Kasumi-1 (cell line): ENCODE measurements around the gene MLLT10.
"Not testable (repeated sequence)": the region's sequence is repeated elsewhere in the genome, so short reads cannot be mapped to it uniquely, and the experiment has no call there.

Experiments
- DNase-seq, 2 experiments: peaks; one replicate each; lab custom pipeline; 2025; lab: John Stamatoyannopoulos, UW

Gene MLLT10

DNA sequence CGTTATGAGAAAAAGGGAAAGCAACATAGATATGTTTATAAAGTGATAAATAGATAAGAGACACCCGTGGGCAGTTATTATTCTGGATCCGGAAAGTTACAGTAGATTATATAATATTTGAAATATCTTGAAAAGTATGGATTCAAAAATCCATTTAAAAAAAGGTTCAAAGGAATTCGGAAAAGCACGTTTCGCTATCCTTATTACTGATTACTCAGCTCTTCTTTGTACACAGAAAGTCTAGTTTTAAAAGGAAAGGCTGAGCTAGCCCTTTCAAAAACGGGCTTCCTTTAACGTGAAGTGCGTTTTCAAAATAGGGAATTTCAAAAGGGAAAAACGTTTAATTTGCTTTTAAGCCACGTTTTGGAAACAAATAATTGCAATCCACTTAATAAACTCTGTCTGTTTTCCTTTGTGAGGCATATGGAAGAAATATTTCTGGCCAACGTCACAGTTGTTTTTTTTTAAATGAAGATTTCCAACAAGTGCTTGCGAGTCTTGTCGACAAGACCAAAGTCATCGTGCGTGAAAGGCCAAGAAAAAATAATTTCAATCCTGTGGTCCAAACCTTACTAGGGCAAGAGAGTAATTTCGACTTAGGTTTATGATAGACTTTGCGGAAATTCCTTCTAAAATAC lies 6.3 kb upstream of the MLLT10 start:
- peak; percentile 42 to 65 for DNase-seq

DNA sequence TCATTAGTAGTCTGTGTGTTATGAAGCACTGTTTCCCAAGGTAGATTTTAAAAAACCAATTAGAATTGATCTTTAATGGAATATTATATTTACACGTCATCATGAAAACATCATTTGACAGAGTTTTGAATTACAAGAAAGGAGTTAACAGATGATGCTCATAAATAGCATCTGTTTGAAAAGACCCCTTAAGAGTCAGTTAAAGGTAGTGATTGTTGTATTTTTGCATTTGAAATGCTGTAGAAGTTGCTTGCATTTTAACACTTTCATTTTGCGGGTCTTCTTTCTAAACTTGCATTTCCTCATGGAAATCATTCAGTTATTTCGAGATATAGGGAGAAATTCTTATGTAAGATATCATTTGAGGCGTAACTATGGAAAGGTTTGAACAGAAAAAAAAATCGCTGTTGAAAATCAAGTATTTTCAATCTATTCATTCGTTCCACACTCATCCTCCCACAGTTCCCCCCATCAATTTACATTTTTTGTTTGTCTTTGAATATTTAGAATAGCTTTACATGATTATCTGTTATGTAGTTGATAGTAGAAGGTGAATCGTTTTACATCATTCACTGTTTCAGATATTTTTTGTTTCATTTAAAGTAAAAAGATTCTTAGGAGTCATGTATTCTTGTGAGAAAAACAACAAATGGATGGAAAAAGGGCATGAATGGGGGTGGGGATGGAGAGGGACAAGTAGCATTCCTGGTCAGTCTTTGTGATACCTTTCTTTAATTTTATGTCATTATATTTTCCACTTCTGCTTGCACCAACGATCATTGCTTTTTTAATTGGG lies 5.6 kb upstream of the MLLT10 start:
- DNase-seq = no peak

DNA sequence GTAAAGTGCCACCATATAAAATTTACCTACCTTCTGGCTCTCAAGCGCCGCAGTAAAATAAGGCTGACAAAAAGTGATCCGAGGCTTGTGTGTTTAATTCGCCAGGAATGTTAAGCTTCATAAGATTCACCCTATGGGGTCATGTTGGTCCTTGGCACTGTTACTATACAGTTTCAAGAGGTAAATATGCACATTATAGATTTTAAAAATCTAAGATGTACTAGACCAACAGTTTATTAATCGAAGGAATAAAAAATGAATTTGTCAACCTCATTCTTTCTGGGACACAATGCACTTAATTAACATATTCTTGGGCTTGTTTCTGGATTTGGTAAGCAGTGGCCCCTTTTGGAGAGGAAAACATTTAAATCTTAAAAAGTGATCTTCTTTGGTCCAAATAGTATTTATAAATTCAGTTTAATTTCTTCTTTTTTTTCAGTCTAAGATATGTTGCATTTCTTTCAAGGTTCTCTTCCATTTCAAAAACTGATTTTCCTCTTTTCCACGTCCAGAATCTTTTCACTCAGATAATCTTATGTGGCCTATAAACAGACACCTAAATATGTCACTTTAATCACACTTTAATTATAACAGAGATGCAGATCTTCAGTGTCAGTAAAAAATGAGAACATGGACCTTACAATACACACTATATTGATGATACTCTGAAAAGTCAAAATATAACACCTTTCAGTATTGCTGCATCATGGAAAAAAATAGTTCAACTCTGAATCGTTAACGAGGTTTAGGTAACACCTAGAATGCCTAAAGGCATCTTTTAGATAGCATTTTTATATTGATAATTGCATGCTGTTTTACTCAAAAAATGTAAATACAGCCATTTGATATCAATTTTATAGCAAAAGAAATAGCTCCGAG lies 4.8 kb upstream of the MLLT10 start:
- DNase-seq = no peak

DNA sequence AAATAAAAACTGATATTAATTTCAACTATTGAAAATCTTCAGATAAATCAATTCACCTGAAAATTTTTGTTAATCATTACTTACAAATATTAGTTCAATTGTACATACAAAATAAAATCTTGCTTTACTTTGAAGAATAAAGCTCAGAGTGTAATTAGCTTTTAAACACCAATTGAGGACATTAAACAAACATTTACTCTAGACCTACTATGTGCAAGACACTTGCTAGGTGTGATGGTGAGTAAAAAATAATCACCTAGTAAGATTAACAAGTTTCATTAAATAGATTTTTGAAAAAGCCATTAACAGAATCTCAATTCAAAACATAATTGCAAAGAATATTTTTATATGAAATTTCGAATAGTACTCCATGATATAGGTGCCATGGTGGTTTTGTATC lies 3.9 kb upstream of the MLLT10 start:
- DNase-seq = no peak

DNA sequence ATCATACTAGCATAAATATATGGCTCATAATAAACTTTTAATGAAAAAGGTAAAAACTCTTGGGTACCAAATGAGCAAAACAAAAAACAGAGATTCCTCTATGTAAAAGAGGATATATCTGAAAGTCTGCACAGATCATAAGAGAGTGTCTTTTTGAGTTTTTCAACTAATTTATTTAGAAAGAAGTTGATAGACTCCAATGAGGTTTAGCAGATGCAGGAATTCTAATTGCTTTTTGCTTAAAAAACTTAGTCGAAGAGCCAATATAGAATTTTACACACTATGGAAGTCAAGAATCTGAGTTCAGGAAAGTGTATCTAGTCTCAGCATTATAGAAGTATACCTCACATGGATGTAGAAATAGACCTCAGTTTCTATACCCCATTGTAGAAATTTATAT lies 3.4 kb upstream of the MLLT10 start:
- no peak for DNase-seq

DNA sequence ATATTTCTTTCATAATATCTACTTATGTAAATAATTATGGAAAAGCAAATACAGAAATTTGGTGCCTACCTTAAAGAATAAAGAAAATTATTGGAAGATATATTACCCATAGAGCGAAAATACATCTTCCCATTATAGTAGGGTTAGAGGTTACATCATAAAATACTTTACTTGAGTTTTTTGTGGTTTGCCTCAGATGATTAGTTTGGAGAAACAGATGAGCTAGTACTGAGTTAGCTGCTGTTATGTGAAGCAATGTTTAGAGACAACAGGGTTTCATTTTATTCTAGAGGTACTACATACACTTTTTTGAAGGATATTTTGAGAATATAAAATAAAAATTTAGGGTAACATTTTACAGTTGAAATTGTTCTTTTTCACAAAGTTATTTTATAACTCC lies 2.9 kb upstream of the MLLT10 start:
- DNase-seq = peak; percentile 69 to 85

DNA sequence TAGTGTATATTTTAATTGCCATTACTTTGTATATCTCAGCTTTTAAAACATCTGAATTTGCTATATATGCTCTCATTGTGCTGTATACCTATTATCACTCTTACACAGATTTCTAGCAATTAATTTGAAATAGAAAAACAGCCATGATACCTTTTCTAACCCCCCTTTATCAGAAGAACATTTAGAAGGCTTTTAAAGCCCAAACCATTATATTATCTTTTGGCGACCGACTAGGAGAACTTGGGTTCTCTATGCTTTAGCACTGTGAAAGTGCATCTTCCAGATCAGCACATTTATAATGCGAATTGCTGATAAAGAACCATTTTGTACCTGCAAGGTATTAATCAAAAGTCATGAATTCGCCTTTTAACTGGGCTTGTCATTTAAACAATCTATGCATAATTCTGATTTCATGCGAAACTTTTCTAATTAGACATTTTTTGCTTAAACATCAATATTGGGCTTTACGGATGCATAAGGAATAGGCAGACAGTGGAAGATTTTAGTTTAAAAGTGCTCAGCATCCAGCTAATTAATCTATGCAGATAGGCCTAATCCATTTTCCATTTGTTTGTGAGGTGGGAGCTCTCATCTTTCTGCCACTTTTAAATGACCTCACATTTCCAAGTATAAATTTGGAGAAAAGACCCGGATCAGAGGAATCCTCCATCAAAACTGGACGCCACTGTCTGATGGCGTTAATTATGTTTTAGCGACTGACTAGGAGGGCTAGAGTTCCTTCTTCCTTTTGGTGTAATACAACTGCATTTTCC lies 1.2 kb upstream of the MLLT10 start:
- DNase-seq = peak; percentile 67 to 87

DNA sequence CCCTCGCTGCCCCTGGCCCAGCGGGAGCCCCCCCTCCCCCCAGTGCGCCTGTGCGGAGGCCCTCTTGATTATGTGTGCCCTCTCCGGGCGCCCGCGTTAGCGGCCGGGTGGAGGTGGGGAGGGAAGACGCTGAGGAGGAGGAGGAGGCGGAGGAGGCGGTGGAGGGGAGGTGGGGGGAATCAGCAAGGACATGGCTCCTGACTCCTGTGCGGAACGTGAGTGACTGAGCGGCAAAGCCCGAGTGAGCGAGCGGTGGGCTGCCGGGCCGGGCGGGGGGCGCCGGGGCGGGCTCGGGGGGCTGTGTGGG lies 201 bp downstream of the MLLT10 start:
- no peak for DNase-seq

DNA sequence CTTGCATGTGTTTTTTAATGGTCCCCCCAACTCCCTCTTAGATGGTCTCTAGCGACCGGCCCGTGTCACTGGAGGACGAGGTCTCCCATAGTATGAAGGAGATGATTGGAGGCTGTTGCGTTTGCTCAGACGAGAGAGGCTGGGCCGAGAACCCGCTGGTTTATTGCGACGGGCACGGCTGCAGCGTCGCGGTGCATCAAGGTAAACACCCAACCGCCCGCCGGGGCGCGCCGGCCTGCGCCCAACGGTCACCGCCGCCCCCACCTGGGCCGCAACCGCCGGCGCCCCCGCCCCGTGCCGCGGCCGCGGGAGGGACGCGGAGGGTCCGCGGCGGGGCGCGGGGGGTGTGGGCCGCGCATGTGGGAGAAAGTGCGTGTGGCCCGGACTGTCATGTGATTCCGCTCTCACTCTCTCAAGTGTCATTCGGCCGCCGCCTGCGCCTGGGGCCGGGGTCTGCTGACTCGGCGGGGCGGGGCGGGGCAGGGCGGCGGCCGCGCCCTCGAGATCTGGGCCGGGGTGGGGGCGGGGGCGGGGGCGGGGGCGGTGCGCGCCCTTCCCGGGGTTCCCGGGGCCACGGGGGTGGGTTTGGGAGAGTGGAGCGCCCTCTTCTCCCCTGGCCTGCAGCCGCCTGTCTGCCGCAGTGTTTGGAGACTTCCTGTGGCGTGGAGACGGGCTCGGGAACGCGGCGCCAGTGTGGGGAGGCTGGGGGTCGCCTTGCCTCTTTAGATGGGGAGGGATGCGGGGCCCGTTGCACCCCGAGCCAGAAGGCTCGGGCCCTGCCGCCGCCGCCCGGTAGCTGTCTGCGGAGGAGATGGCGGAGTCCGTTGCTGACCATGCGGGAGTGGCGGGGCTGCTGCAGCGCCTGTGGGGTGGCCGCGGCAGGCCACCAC lies 817 bp downstream of the MLLT10 start:
- DNase-seq = peak; percentile 63 to 74

DNA sequence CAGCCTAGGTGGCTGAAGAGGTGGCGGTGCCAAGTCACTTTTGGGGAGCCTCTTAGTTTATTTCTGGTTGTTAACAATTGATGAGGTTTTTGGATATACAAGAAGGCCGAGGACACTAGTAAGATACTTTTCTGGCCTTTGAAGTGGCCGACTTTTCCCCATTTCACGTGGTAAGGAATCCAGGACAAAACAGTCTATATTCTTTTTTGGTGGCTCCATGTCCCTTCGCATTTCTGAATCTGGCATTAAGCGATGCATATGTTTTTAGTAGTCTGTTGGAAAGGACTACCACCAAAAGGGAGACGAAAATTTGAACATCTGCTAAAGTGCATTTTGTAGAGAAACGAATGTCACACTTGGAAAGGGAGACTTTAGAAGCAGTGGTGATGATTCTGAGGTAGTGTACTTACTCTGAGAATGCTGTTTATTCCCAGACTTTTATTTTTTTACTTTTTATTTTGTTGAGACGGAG lies 1.5 kb downstream of the MLLT10 start:
- peak in 1 of 2 experiments; percentile 57 for DNase-seq

DNA sequence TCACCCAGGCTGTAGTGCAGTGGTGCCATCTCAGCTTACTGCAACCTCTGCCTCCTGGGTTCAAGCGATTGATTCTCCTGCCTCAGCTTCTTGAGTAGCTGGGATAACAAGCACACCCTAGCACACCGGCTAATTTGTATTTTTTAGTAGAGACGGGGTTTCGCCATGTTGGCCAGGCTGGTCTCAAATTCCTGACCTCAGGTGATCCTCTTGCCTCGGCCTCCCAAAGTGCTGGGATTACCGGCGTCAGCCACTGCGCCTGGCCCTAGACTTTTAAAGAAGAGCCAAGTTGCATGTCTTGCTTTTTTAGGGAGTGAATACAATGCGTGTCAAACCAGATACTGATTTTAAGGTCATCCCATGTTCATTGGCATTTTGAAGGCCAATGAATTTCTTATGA lies 1.9 kb downstream of the MLLT10 start:
- not testable (repeated sequence) for DNase-seq

DNA sequence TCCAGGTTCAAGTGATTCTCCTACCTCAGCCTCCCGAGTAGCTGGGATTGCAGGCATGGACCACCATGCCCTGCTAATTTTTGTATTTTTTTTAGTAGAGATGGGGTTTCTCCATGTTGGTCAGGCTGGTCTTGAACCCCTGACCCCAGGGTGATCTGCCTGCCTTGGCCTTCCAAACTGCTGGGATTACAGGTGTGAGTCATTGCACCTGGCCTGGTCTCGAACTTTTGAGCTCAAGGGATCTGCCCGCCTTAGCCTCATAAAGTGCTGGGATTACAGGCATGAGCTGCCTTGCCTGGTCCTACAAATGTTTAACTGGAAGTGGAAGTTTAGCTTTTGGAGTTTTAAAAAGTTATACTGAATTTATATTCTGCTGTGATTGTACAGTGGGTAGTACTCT lies 2.8 kb downstream of the MLLT10 start:
- DNase-seq = no peak

DNA sequence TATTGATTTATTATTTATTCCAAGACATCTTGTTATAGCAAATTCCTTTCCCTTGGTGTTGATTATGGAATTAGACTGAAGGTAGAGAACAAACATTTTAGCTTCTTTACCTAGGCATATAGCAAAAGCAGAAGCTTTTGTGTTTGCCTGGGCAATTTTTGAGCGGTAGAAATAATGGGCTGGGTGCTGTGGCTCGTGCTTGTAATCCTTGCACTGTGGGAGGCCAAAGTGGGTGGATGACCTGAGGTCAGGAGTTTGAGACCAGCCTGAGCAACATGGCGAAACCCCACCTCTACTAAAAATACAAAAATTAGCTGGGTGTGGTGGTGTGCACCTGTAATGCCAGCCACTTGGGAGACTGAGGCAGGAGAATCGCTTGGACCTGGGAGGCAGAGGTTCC lies 6.7 kb downstream of the MLLT10 start:
- DNase-seq = not testable (repeated sequence)

DNA sequence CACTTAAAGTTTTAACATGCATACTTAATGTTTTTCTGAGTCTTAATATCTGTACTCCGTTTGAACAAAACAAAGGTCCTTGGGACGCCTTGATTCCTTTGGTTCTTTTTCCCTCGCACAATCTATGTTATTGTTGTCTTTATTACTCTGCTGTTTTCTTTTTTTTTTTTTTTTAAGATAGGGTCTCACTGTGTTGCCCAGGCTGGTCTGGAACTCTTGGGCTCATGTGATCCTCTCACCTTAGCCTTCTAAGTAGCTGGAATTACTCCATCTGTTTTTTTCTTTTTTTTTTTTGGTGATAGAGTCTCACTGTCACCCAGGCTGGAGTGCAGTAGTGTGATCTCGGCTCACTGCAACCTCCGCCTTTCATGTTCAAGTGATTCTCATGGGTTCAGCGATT lies 13.2 kb downstream of the MLLT10 start:
- DNase-seq = no peak

DNA sequence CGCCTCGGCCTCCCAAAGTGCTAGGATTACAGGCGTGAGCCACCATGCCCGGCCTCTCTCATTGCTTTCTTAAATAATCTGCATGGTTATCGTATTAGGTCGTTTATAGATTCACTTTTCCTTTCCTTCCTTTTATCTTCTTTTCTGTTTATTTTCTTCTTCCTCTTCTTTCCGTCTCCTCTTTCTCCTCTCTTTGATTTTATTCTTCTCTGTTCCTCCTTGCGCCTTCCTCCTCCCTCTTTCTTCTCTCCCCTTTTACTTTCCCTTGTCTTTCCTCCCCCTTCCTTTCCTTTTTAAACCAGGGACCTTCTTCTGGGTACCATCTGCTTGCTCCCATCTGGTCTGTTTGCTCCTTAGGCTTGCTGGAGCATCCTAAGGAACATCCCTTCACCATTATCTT lies 18.6 kb downstream of the MLLT10 start:
- DNase-seq = no peak

DNA sequence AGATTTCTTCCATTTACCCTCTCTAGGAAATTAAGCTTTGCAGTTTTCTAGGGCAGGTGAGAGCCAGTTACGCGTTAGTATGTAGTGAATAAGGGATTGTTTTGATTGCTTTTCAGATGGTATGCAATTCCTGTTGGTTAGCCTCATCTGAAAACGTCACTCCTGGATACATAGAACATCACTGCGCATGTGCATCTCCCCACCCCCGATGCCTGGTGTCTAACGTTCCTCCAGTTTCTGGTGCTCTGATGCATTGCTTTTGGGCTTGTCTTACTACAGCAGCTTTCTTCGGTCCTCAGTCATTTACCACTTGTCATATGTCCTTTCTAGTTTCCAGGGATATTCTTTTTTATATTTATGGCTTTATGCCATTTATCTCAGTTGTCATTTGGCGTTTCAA lies 22.5 kb downstream of the MLLT10 start:
- no peak for DNase-seq

DNA sequence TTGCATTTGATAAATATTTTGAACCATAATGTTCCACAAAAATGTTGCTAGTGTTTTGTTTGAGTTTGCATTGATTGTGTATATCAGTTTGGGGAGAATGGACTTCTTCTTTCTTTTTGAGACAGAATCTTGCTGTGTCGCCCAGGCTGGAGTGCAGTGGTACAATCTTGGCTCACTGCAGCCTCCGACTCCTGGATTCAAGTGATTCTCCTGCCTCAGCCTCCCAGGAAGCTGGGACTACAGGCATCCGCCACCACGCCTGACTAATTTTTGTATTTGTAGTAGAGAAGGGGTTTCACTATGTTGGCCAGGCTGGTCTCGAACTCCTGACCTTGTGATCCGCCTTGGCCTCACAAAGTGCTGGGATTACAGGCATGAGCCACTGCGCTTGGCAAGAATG lies 25.0 kb downstream of the MLLT10 start:
- not testable (repeated sequence) for DNase-seq

DNA sequence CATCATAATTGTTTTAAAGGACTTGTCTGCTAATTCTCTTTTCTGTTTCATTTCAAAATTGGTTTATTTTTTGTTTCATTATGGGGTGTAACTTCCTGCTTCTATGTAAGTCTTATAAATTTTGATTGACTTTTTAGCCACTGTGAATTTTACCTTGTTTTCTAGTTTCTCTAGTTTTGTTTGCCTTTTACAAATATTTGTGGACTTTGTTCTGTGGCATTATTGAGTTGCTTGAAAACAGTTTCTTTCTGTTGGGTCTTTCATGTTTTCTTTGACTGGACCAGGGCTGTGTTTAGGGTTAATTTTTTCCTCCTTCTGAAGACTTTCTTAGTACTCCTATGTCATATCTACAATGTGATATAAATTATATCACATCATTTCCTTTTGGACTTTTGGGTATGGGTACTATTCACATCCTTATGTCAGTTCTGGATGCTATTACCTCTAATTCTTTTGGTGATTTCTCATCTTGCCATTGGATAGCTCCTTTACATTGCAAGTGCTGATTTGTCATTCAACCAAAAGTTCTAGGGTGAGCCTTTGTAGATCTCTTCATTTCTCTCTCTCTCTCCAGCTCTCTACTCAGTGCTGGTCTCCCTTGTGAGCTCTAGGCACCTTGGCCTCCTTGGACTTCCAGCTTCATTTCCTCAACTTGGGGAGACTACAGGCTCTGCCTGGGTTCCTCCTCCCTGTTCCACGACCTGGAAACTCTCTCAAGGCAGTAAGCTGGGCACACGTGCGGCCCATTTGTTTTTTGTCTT lies 36.9 kb downstream of the MLLT10 start:
- DNase-seq = no peak

DNA sequence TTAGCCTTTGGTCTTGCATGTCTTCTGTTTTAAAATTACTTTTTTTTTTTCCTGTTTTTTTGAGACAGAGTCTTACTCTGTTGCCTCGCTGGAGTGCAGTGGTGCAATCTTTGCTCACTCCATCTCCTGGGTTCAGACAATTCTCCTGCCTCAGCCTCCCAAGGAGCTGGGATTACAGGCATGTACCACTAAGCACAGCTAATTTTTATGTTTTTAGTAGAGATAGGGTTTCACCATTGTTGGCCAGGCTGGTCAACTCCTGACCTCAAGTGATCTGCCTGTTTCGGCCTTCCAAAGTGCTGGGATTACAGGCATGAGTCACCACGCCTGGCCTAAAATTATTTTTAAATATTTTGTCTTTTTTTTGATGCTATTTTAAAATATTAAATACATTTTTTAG lies 38.5 kb downstream of the MLLT10 start:
- no peak for DNase-seq

DNA sequence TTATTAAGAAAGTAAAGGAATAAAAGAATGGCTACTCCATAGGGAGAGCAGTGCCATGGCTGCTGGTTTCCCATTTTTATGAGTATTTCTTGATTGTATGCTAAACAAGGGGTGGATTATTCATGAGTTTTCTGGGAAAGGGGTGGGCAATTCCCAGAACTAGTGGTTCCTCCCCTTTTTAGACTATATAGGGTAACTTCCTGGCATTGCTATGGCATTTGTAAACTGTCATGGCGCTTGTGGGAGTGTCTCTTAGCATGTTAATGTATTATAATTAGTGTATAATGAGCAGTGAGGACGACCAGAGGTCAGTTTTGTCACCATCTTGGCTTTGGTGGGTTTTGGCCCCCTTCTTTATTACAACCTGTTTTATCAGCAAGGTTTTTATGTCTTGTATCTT lies 40.5 kb downstream of the MLLT10 start:
- not testable (repeated sequence) for DNase-seq
